ENCODE data around the gene OSBP2. TPM values are rescaled to one million over a fixed set of nuclear protein-coding genes. Genes with fewer than 3 reads are reported as not detected.

OSBP2 gene
- total RNA-seq, 2 experiments from 2014 or later: 1.2 to 1.6 TPM

DNA sequence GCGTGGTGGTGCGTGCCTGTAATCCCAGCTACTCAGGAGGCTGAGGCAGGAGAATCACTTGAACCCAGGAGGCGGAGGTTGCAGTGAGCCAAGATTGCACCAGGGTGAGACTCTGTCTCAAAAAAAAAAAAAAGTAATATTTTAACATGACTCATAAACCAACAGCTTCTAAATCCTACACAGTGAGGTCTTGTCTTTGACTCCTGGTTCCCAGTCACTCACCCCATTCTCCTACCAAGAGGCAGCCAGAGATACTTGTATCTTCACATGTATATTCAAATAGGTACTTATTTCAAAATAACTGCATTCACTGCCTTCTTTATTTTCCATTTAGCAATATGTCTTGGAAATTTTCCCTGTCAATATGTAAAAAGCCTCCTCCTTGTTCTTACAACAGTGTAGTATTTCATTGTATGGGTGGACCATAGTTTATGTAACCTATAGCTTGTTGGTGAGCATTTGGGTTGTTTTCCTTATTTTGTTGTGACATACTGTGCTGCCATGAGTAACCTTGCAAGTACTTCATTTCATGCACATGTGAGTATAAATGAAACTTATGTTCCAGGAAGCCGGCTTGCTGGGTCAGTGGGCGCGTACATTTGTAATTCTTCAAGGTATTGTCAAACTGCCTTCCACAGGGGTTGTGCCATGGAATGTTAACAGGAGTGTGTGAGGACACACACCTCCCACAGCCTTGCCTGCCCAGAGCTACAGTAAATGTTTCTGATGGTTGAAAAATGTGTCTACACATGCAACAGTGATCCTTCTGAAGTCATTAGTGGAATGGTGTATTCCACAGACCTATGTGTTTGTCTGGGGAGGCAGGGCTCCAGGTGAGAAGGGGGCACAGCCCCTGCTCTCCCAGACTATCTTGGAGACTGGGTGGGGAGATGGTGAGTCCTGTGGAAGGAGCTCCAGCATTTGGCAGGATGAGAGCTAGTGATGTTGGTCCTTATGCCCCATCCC, 47.9 kb downstream of the OSBP2 start:
- H3K36me3 Mint-ChIP-seq (ENCODE audit: low read depth): no peaks in the 10 kb centered on the region
- Histone ChIP-seq H3K27me3 (ENCODE audit: control insufficient read depth in 1 of 2, insufficient read depth in 2 of 2, low read length in 2 of 2) (no peaks in the 10 kb centered on the region), H3K9me3 (ENCODE audit: control insufficient read depth in 1 of 2, insufficient read depth in 1 of 2, low read length in 2 of 2) (no peaks in the 10 kb centered on the region), H3K4me1 (ENCODE audit: insufficient read depth, low read length) (peaks cover 17% of the 10 kb centered on the region), H3K36me3 (ENCODE audit: insufficient read depth, low read length) (no peaks in the 10 kb centered on the region), H3K4me3 (ENCODE audit: low read length) (no peak overlapping the region), H3K27ac (ENCODE audit: low read depth in 1 of 2, low read length in 2 of 2) (no peak overlapping the region)
- ChIA-PET POLR2A (no interaction called here), CTCF (no interaction called here)
- no peaks in the 10 kb centered on the region for H3K27me3 Mint-ChIP-seq
- no peak overlapping the region for H3K27ac Mint-ChIP-seq
- H3K4me1 Mint-ChIP-seq (ENCODE audit: low read depth): no peaks in the 10 kb centered on the region
- intact Hi-C loops (cut with DNase I, micrococcal nuclease): no loop called here
- no peak for DNase-seq
- ATAC-seq (ENCODE audit: poor library complexity): no peak
- TF ChIP-seq, protein P1, sequence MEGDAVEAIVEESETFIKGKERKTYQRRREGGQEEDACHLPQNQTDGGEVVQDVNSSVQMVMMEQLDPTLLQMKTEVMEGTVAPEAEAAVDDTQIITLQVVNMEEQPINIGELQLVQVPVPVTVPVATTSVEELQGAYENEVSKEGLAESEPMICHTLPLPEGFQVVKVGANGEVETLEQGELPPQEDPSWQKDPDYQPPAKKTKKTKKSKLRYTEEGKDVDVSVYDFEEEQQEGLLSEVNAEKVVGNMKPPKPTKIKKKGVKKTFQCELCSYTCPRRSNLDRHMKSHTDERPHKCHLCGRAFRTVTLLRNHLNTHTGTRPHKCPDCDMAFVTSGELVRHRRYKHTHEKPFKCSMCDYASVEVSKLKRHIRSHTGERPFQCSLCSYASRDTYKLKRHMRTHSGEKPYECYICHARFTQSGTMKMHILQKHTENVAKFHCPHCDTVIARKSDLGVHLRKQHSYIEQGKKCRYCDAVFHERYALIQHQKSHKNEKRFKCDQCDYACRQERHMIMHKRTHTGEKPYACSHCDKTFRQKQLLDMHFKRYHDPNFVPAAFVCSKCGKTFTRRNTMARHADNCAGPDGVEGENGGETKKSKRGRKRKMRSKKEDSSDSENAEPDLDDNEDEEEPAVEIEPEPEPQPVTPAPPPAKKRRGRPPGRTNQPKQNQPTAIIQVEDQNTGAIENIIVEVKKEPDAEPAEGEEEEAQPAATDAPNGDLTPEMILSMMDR (IDR thresholded peaks at IDR 0.05): no peak
- H3K9me3 Mint-ChIP-seq: no peaks in the 10 kb centered on the region
- no peak overlapping the region for H3K4me3 Mint-ChIP-seq

DNA sequence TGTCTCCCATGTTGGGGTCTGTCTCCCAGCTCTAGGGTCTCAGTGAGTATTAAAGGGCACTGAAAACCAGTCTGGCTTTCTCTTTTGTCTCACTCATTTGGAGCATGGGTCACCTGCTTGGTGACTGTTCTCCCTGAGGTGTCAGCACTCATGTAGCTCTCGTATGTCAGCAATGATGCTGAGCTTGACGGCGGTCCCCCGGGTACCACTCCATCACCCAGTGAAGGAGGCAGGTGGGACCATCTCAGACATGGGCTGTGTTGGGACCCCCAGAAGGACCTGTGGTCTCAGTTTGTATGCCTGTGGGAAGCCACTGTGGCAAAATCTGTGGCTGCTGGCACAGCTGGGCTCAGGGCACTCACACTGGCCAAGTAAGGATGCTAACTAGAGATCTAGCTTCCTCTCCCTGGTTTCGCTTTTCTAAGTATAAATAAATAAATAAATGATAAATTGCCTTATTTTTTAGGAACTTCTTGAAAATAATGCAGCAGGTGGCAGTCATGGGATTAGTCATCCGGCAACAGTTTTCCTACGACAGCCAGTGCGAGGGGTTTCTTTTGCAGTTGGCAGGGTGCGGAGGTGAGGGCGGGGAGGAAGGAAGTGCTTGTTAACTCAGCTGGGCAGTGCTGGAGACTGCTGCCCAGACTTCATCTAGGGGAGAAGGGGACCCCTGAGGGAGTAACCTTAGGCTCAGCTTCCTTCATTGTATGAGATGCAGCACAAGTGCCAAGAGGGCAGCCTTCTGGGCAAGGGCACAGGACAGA, 48.8 kb downstream of the OSBP2 start:
- no peaks in the 10 kb centered on the region for H3K9me3 Mint-ChIP-seq
- ChIA-PET POLR2A (no interaction called here), CTCF (no interaction called here)
- TF ChIP-seq, protein P1 (IDR thresholded peaks at IDR 0.05): no peak
- peaks cover 17% of the 10 kb centered on the region for H3K4me1 ChIP-seq (ENCODE audit: insufficient read depth, low read length)
- H3K27me3 Mint-ChIP-seq: no peaks in the 10 kb centered on the region
- no peaks in the 10 kb centered on the region for H3K9me3 ChIP-seq (ENCODE audit: control insufficient read depth in 1 of 2, insufficient read depth in 1 of 2, low read length in 2 of 2)
- H3K27ac Mint-ChIP-seq: no peak overlapping the region
- H3K36me3 Mint-ChIP-seq (ENCODE audit: low read depth): no peaks in the 10 kb centered on the region
- H3K4me3 ChIP-seq (ENCODE audit: low read length): no peak overlapping the region
- DNase-seq (peak in 3 of 14 experiments; percentile 7 to 21 (median 9)), ATAC-seq (ENCODE audit: poor library complexity) (no peak)
- H3K36me3 ChIP-seq (ENCODE audit: insufficient read depth, low read length): no peaks in the 10 kb centered on the region
- H3K4me3 Mint-ChIP-seq: no peak overlapping the region
- no peak overlapping the region for H3K27ac ChIP-seq (ENCODE audit: low read depth in 1 of 2, low read length in 2 of 2)
- no peaks in the 10 kb centered on the region for H3K4me1 Mint-ChIP-seq (ENCODE audit: low read depth)
- H3K27me3 ChIP-seq (ENCODE audit: control insufficient read depth in 1 of 2, insufficient read depth in 2 of 2, low read length in 2 of 2): no peaks in the 10 kb centered on the region
- intact Hi-C loops (cut with DNase I, micrococcal nuclease): no loop called here

DNA sequence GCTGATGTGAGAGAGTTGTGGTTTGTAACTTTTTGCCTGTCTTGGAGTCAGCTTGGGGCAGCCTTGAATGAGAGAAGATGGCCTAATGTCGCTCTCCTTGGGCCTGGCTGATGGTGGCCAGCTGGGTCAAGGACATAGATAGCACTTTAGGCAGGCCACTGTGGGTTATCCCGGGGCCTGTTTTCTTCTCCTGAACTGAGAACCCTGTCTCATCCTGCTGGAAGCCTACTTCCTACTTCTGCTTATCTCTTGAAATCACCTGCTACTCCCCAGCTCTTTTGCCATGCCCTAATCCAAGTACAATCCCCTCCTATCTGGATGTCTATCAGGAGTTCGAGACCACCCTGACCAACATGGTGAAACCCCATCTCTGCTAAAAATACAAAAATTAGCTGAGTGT, 49.5 kb downstream of the OSBP2 start:
- Mint-ChIP-seq H3K4me3 (no peak overlapping the region), H3K4me1 (ENCODE audit: low read depth) (no peaks in the 10 kb centered on the region), H3K27me3 (no peaks in the 10 kb centered on the region), H3K27ac (no peak overlapping the region), H3K9me3 (no peaks in the 10 kb centered on the region), H3K36me3 (ENCODE audit: low read depth) (no peaks in the 10 kb centered on the region)
- no peak overlapping the region for H3K27ac ChIP-seq (ENCODE audit: low read depth in 1 of 2, low read length in 2 of 2)
- no peaks in the 10 kb centered on the region for H3K36me3 ChIP-seq (ENCODE audit: insufficient read depth, low read length)
- POLR2A ChIA-PET: no interaction called here
- CTCF ChIA-PET: no interaction called here
- peaks cover 17% of the 10 kb centered on the region for H3K4me1 ChIP-seq (ENCODE audit: insufficient read depth, low read length)
- H3K27me3 ChIP-seq (ENCODE audit: control insufficient read depth in 1 of 2, insufficient read depth in 2 of 2, low read length in 2 of 2): no peaks in the 10 kb centered on the region
- H3K4me3 ChIP-seq (ENCODE audit: low read length): no peak overlapping the region
- TF ChIP-seq, protein P1 (IDR thresholded peaks at IDR 0.05): no peak
- ATAC-seq (ENCODE audit: poor library complexity): no peak
- DNase-seq: no peak
- intact Hi-C loops (cut with DNase I, micrococcal nuclease): no loop called here
- H3K9me3 ChIP-seq (ENCODE audit: control insufficient read depth in 1 of 2, insufficient read depth in 1 of 2, low read length in 2 of 2): no peaks in the 10 kb centered on the region
